Loucy (cell line): ENCODE results near the gene COL17A1.

Experiments
- H2AFZ ChIP-seq: fragments of 200-600 bp; sonication (generic); 2 replicates; pipeline ENCODE4 v1.6.0; 2016; ENCODE audit warnings: antibody characterized with exemption, mild to moderate bottlenecking, low read length, moderate library complexity
- H3F3A ChIP-seq: fragments of 200-600 bp; 2 replicates; pipeline ENCODE4 v1.6.0; 2016; ENCODE audit warnings: antibody characterized with exemption, low read depth, mild to moderate bottlenecking
- H3K27me3 ChIP-seq: fragments of 200-600 bp; sonication (generic); 2 replicates; pipeline ENCODE4 v1.6.1; 2014; ENCODE audit warnings: low read length, mild to moderate bottlenecking; ENCODE audit not compliant: insufficient read depth, poor library complexity, severe bottlenecking
- H3K36me3 ChIP-seq: fragments of 200-600 bp; sonication (generic); 2 replicates; pipeline ENCODE4 v1.6.1; 2016; ENCODE audit warnings: low read length; ENCODE audit not compliant: insufficient read depth
- H3K4me1 ChIP-seq: fragments of 200-600 bp; sonication (generic); 2 replicates; pipeline ENCODE4 v1.5.1; 2014; ENCODE audit warnings: low read length, mild to moderate bottlenecking; ENCODE audit not compliant: insufficient read depth, poor library complexity, severe bottlenecking
- H3K4me2 ChIP-seq: fragments of 200-600 bp; sonication (generic); 2 replicates; pipeline ENCODE4 v1.6.0; 2014; ENCODE audit warnings: antibody characterized with exemption, low read length, low read depth, mild to moderate bottlenecking; ENCODE audit not compliant: poor library complexity, severe bottlenecking
- H3K4me3 ChIP-seq: fragments of 200-600 bp; sonication (generic); 2 replicates; pipeline ENCODE4 v1.5.1; 2014; ENCODE audit warnings: low read length, mild to moderate bottlenecking, mixed read lengths; ENCODE audit not compliant: poor library complexity, severe bottlenecking
- H3K79me2 ChIP-seq: fragments of 200-600 bp; sonication (generic); 2 replicates; pipeline ENCODE4 v1.6.1; 2014; ENCODE audit warnings: low read length; ENCODE audit not compliant: insufficient read depth
- H3K9ac ChIP-seq: fragments of 200-600 bp; sonication (generic); 2 replicates; pipeline ENCODE4 v1.6.0; 2014; ENCODE audit warnings: mild to moderate bottlenecking, low read depth, low read length, moderate library complexity; ENCODE audit not compliant: poor library complexity, severe bottlenecking
- H3K9me2 ChIP-seq: fragments of 200-600 bp; sonication (generic); replicated peaks from 2 replicates; pipeline ENCODE4 v1.6.1; 2016; ENCODE audit warnings: low read depth, low read length, mixed read lengths
- H3K9me3 ChIP-seq: fragments of 200-600 bp; sonication (generic); 2 replicates; pipeline ENCODE4 v1.6.1; 2014; ENCODE audit warnings: mild to moderate bottlenecking, antibody characterized with exemption, low read length, low read depth; ENCODE audit not compliant: insufficient read depth
- H4K20me1 ChIP-seq: fragments of 200-600 bp; sonication (generic); 2 replicates; pipeline ENCODE4 v1.6.0; 2014; ENCODE audit warnings: antibody characterized with exemption, low read length, mild to moderate bottlenecking; ENCODE audit not compliant: insufficient read depth, poor library complexity, severe bottlenecking
- EZH2phosphoT487 ChIP-seq: fragments of 200-600 bp; IDR thresholded peaks from 2 replicates; pipeline ENCODE4 v1.6.1; 2018; ENCODE audit warnings: antibody characterized with exemption, mild to moderate bottlenecking, moderate library complexity, borderline replicate concordance
- TF ChIP-seq, protein P1 (sequence below): fragments of 200-600 bp; sonication (generic); conservative IDR thresholded peaks from 2 replicates; pipeline ENCODE4 v1.5.1; 2014; ENCODE audit warnings: mild to moderate bottlenecking, antibody characterized with exemption, low read length

COL17A1 gene

DNA sequence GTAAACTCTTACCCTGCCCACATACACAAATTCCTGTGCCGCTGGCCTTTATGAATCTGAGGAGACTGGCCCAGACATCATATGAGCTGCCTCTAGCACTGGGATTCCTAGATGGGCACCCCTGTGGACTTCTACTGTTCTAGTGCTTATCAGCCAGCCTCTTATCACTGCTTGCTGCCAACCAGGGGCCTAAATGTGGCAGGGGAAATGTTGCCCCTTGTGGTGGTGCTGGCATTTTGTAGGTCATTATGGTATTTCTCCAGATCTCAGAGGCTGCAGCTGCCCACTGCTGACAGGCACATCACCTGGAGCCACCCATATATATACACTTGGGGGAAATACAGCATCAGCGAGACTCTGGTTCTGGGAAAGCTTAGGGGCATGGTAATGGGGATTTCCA is 41.7 kb upstream of the COL17A1 start:
- Histone ChIP-seq H3K9me3 (no peaks in the 10 kb centered on the region), H3K79me2 (peaks cover 18% of the 10 kb centered on the region), H3K4me1 (peaks cover 4% of the 10 kb centered on the region), H3K4me2 (no peak overlapping the region), H3F3A (no peaks in the 10 kb centered on the region), H2AFZ (no peak overlapping the region), H3K9me2 (no peaks in the 10 kb centered on the region), H3K4me3 (no peak overlapping the region), H3K36me3 (no peaks in the 10 kb centered on the region), H3K9ac (no peak overlapping the region), H3K27me3 (no peaks in the 10 kb centered on the region), H4K20me1 (no peaks in the 10 kb centered on the region)
- no peak for TF ChIP-seq EZH2phosphoT487
- TF ChIP-seq, protein P1, sequence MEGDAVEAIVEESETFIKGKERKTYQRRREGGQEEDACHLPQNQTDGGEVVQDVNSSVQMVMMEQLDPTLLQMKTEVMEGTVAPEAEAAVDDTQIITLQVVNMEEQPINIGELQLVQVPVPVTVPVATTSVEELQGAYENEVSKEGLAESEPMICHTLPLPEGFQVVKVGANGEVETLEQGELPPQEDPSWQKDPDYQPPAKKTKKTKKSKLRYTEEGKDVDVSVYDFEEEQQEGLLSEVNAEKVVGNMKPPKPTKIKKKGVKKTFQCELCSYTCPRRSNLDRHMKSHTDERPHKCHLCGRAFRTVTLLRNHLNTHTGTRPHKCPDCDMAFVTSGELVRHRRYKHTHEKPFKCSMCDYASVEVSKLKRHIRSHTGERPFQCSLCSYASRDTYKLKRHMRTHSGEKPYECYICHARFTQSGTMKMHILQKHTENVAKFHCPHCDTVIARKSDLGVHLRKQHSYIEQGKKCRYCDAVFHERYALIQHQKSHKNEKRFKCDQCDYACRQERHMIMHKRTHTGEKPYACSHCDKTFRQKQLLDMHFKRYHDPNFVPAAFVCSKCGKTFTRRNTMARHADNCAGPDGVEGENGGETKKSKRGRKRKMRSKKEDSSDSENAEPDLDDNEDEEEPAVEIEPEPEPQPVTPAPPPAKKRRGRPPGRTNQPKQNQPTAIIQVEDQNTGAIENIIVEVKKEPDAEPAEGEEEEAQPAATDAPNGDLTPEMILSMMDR = peak; percentile 76

DNA sequence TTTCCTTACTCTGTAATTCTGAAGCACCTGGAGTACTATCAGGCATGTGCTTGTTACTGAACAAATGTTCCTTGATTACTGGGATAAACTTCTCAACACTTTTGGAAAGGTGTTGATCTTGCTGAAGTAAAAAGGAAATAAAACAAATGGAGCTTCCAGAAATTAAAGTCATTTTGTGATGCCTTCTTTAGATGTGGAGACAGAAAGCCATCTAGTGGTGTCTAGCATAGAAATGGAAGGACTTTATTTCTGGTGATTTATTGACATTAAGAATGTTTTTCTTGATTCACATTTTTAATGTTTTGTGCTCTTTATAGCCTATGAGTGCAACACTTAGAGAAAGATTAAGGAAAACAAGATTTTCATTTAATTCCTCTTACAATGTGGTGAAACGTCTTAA is 37.7 kb upstream of the COL17A1 start:
- Histone ChIP-seq H3K79me2 (peaks cover 20% of the 10 kb centered on the region), H3K4me3 (peak overlapping the region; percentile 77), H3K4me1 (peaks cover 21% of the 10 kb centered on the region), H3K27me3 (no peaks in the 10 kb centered on the region), H3K4me2 (peak overlapping the region; percentile 64), H3K9me3 (no peaks in the 10 kb centered on the region), H3K36me3 (no peaks in the 10 kb centered on the region), H2AFZ (no peak overlapping the region), H3F3A (no peaks in the 10 kb centered on the region), H3K9ac (peak overlapping the region; percentile 85), H3K9me2 (no peaks in the 10 kb centered on the region), H4K20me1 (no peaks in the 10 kb centered on the region)
- no peak for TF ChIP-seq EZH2phosphoT487
- TF ChIP-seq, protein P1 = peak; percentile 72

DNA sequence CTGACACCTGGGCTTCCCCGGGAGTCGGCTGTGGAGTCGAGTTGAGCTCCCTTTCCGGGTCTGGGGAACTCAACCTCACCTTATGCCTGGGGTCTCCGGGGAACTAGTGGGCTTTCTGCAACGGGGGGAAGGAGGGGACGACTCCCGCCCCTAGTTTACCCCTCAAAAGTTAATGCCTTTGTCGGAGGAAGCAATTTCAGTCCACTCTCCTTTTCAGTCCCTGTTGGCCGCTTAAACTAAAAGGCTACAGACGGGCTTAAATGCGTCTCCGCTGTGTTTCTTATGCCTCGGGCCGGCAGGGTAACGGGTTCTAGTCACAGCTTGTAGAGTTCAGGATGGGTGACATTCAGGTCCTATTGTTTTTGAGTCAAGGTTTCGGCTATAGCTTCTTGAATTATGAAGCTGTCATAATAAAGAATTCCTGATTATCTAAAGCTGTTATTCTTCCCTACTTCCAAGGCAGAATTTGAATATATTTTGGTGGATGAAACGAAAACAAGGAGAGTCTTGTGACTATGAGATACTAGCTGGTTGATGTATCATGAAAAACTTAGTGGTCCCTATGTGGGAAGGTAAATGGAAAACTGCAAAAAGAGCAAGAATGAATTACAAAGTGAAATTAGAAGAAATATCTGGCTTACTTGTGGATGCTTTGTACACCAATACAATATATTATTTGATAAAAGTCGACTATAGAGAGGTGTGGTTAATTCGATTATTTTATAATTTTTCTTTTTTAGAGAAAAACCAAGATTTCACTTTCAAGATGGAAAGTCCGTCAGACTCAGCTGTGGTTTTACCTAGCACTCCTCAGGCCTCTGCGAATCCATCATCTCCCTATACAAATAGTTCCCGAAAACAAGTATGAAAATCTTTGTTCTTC is 36.8 kb upstream of the COL17A1 start:
- Histone ChIP-seq H3K9me3 (no peaks in the 10 kb centered on the region), H3K9me2 (no peaks in the 10 kb centered on the region), H3K4me3 (peak overlapping the region; percentile 77), H3K4me2 (peak overlapping the region; percentile 64), H2AFZ (peak overlapping the region; percentile 89), H3K79me2 (peaks cover 20% of the 10 kb centered on the region), H4K20me1 (no peaks in the 10 kb centered on the region), H3K4me1 (peaks cover 21% of the 10 kb centered on the region), H3K27me3 (no peaks in the 10 kb centered on the region), H3F3A (no peaks in the 10 kb centered on the region), H3K36me3 (no peaks in the 10 kb centered on the region), H3K9ac (peak overlapping the region; percentile 85)
- no peak for TF ChIP-seq EZH2phosphoT487
- TF ChIP-seq, protein P1 = no peak
